Keratinocyte (primary cell): ENCODE data around the gene CLK1. TPM values are rescaled to one million over a fixed set of nuclear protein-coding genes. Genes with fewer than 3 reads are reported as not detected.
A peak's percentile ranks its signal among the peaks of the same experiment; 100 is the strongest.

Experiments
- DNase-seq: peaks from one replicate; pipeline ENCODE4 v3.0.0-alpha.2; 2011; ENCODE audit warnings: low read depth, missing footprints, low spot score
- FAIRE-seq: peaks from 2 replicates; lab custom pipeline; 2011; peaks lifted over from hg19 to GRCh38; lab: Jason Lieb, UNC
- H2AFZ ChIP-seq: 2 replicates; pipeline ENCODE4 v1.6.0; 2012; ENCODE audit warnings: low read length, control low read depth, inconsistent platforms; ENCODE audit not compliant: control insufficient read depth
- H3K27ac ChIP-seq: 2 replicates; pipeline ENCODE4 v1.5.1; 2011; ENCODE audit warnings: low read length; ENCODE audit not compliant: control insufficient read depth, insufficient read depth
- H3K27me3 ChIP-seq: 3 replicates; pipeline ENCODE4 v1.6.0; 2011; ENCODE audit warnings: low read length; ENCODE audit not compliant: control insufficient read depth, insufficient read depth; ENCODE audit errors: extremely low read depth
- H3K36me3 ChIP-seq, 2 experiments: 2 replicates in 1 of 2; 3 replicates in 1 of 2; pipeline ENCODE4 v1.5.1; 2011; ENCODE audit warnings: low read length in 2 of 2, mild to moderate bottlenecking in 1 of 2; ENCODE audit not compliant: control insufficient read depth in 2 of 2, insufficient read depth in 2 of 2; ENCODE audit errors: extremely low read depth in 1 of 2
- H3K4me1 ChIP-seq: 3 replicates; pipeline ENCODE4 v1.5.1; 2011; ENCODE audit warnings: low read length; ENCODE audit not compliant: control insufficient read depth, insufficient read depth; ENCODE audit errors: extremely low read depth
- H3K4me2 ChIP-seq: 3 replicates; pipeline ENCODE4 v1.6.0; 2011; ENCODE audit warnings: low read depth, low read length; ENCODE audit not compliant: control insufficient read depth, insufficient read depth; ENCODE audit errors: extremely low read depth
- H3K4me3 ChIP-seq, 3 experiments: fragments of 200-600 bp in 1 of 3; sonication (generic) in 1 of 3; 2 replicates in 2 of 3; 3 replicates in 1 of 3; pipeline ENCODE4 v1.5.1; 2011 to 2016; ENCODE audit warnings: low read length in 3 of 3, mild to moderate bottlenecking in 3 of 3, control low read depth in 2 of 3, inconsistent platforms in 1 of 3, low read depth in 1 of 3, mixed read lengths in 1 of 3, mixed run types in 1 of 3, moderate library complexity in 1 of 3; ENCODE audit not compliant: control insufficient read depth in 2 of 3, insufficient read depth in 2 of 3; ENCODE audit errors: extremely low read depth in 1 of 3
- H3K79me2 ChIP-seq: 2 replicates; pipeline ENCODE4 v1.6.0; 2012; ENCODE audit warnings: low read length; ENCODE audit not compliant: control insufficient read depth, insufficient read depth
- H3K9ac ChIP-seq: 3 replicates; pipeline ENCODE4 v1.6.0; 2011; ENCODE audit warnings: low read length; ENCODE audit not compliant: control insufficient read depth, insufficient read depth; ENCODE audit errors: extremely low read depth
- H3K9me1 ChIP-seq: 3 replicates; pipeline ENCODE4 v1.6.0; 2011; ENCODE audit warnings: low read length; ENCODE audit not compliant: control insufficient read depth, insufficient read depth; ENCODE audit errors: extremely low read depth
- H3K9me3 ChIP-seq: 2 replicates; pipeline ENCODE4 v1.5.1; 2012; ENCODE audit warnings: low read depth, low read length; ENCODE audit not compliant: control insufficient read depth
- H4K20me1 ChIP-seq: 3 replicates; pipeline ENCODE4 v1.6.0; 2011; ENCODE audit warnings: low read length; ENCODE audit not compliant: control insufficient read depth, insufficient read depth; ENCODE audit errors: extremely low read depth
- EZH2 ChIP-seq: IDR thresholded peaks from one replicate; pipeline ENCODE4 v1.6.1; 2012; ENCODE audit warnings: inconsistent platforms, mild to moderate bottlenecking, low read length, moderate library complexity
- dilution Hi-C: fragments of 300-500 bp; cut with MboI; formaldehyde crosslinking; loops from one replicate; pipeline ENCODE4 v1.7.0; 2020; ENCODE audit warnings: low sequenced_read_pairs; ENCODE audit not compliant: extremely low pct_ligation_motif_present
- polyA plus RNA-seq, 5 experiments: library from polyadenylated mRNA; depleted of rRNA in 3 of 5; stranded (reverse) in 3 of 5; stranded (forward) in 1 of 5; unstranded in 1 of 5; fragments of >200 nt; gene quantifications; 1 replicate in 1 of 5; 2 replicates in 3 of 5; 3 replicates in 1 of 5; pipeline versions ENCODE4 v1.2.1 to v1.2.3, GENCODE V29; 2011 to 2012; ENCODE audit warnings: missing spikeins in 2 of 5, low read depth in 1 of 5, low replicate concordance in 1 of 5
- TF ChIP-seq, protein P1 (sequence below), 3 experiments: IDR thresholded peaks in 1 of 3; conservative IDR thresholded peaks in 1 of 3; optimal IDR thresholded peaks in 1 of 3; 2 replicates in 2 of 3; 3 replicates in 1 of 3; pipeline versions ENCODE3 to v1.5.1; 2011; ENCODE audit warnings: low read length in 3 of 3, mild to moderate bottlenecking in 3 of 3, moderate library complexity in 2 of 3, control low read depth in 1 of 3, inconsistent platforms in 1 of 3; ENCODE audit not compliant: insufficient read depth in 2 of 3; ENCODE audit errors: extremely low read depth in 1 of 3

The CLK1 gene
- polyA plus RNA-seq, 1 donor (not counting 4 experiments of a cell fraction or from before 2014, with no cell fraction given): 70.4 TPM

DNA sequence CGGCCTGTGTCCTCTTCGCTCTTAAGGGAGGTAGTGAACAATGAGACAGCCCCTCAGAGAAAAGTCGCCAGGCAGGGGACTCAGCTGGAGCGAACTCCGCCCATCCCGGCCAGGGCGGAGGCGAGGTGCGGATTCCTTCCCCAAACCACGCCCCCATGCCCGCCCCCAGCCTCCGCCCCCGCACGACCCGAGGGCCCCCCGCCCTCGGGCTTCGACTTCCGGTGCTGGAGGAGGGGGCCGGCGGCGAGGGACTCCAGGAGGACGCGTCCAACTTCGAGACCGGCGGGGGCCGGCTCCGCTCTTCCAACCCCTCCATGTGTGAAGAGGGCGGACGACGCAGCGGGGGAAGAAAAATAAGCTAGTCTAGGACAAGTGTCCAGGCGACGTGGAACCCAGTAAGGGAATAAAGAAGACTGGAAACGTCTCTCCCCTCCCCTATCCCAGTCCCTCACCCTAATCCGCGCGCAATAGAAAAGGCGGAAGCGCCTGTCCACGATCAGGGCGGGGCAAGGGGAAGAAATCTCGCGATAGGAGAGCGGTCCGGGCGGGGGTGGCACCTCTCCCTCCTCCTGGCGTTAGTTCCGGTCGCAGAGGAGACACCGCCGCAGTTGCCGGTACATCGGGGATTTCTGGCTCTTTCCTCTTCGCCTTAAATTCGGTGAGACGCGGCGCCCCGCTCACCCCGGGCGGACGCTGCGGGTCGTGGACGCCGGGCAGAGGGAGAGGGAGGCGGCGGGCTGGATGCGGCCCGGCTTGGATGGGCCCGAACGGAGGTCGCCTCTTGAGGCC is 52.9 kb downstream of the CLK1 start, which contains the start of gene BZW1:
Gene BZW1, plus strand, starts transcription at position 578 of the 789 bp plus-strand sequence. CDS start 1,308 bp downstream, outside the sequence.
- peak within 1 kb of the TSS; percentile 90 for H2AFZ ChIP-seq

DNA sequence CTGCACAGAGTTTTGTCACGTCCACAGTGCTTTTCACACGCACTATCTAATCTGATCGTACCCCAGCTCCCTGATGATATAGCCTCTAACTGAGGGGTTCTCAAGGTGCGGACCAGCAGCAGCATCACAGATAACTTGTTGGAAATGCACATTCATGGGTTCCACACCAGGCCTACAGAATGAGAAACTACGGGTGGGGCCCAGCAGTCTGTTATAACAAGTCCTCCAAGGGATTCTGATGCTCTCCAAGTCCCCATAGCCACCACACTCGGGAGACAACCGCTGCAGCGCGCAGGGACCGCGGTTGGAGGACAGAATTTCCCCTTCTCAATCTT is 53.5 kb downstream of the CLK1 start:
- Histone ChIP-seq H3K9ac (peak overlapping the region; percentile 98), H3K4me3 (peak overlapping the region; percentile 73 to 88 (median 76)), H3K27me3 (no peaks in the 10 kb centered on the region), H3K9me1 (no peaks in the 10 kb centered on the region), H3K4me2 (peak overlapping the region; percentile 97), H3K36me3 (peaks cover 12 to 22% of the 10 kb centered on the region in 2 experiments), H3K9me3 (no peaks in the 10 kb centered on the region), H3K4me1 (peaks cover 24% of the 10 kb centered on the region), H2AFZ (peak overlapping the region; percentile 37), H3K79me2 (peaks cover 42% of the 10 kb centered on the region), H4K20me1 (peaks cover 13% of the 10 kb centered on the region), H3K27ac (peak overlapping the region; percentile 44)
- FAIRE-seq (no peak), DNase-seq (no peak)
- no peak for TF ChIP-seq EZH2
- TF ChIP-seq, protein P1, sequence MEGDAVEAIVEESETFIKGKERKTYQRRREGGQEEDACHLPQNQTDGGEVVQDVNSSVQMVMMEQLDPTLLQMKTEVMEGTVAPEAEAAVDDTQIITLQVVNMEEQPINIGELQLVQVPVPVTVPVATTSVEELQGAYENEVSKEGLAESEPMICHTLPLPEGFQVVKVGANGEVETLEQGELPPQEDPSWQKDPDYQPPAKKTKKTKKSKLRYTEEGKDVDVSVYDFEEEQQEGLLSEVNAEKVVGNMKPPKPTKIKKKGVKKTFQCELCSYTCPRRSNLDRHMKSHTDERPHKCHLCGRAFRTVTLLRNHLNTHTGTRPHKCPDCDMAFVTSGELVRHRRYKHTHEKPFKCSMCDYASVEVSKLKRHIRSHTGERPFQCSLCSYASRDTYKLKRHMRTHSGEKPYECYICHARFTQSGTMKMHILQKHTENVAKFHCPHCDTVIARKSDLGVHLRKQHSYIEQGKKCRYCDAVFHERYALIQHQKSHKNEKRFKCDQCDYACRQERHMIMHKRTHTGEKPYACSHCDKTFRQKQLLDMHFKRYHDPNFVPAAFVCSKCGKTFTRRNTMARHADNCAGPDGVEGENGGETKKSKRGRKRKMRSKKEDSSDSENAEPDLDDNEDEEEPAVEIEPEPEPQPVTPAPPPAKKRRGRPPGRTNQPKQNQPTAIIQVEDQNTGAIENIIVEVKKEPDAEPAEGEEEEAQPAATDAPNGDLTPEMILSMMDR (optimal IDR thresholded peaks at IDR 0.05 in 1 of 3, IDR thresholded peaks at IDR 0.05 in 1 of 3, conservative IDR thresholded peaks at IDR 0.05 in 1 of 3; ENCODE audit: extremely low read depth in 1 of 3, insufficient read depth in 2 of 3, low read length in 3 of 3): no peak
- dilution Hi-C loops: no loop called here

More for the DNA sequence above, 52.9 kb downstream of the CLK1 start, which contains the start of gene BZW1:
- Histone ChIP-seq H3K9me3 (no peaks in the 10 kb centered on the region), H3K27me3 (no peaks in the 10 kb centered on the region), H3K9me1 (no peaks in the 10 kb centered on the region), H4K20me1 (peaks cover 13% of the 10 kb centered on the region), H3K27ac (peak within 1 kb of the TSS; percentile 98), H3K36me3 (peaks cover 14 to 23% of the 10 kb centered on the region in 2 experiments), H3K79me2 (peaks cover 46% of the 10 kb centered on the region), H3K4me2 (peak within 1 kb of the TSS; percentile 97), H3K4me1 (peaks cover 24% of the 10 kb centered on the region), H3K4me3 (peak within 1 kb of the TSS; percentile 73 to 99 (median 88)), H3K9ac (peak within 1 kb of the TSS; percentile 98)
- TF ChIP-seq EZH2: no peak
- TF ChIP-seq, protein P1 (optimal IDR thresholded peaks at IDR 0.05 in 1 of 3, IDR thresholded peaks at IDR 0.05 in 1 of 3, conservative IDR thresholded peaks at IDR 0.05 in 1 of 3; ENCODE audit: extremely low read depth in 1 of 3, insufficient read depth in 2 of 3, low read length in 3 of 3): no peak
- DNase-seq (peak; percentile 75), FAIRE-seq (peak; percentile 36)
- dilution Hi-C loops: no loop called here
